ENCODE measurements around the gene ATP10D.

Gene ATP10D

GRCh38 chr4:47566566-47566965 is 81.5 kb downstream of the ATP10D start:
- CTCF ChIA-PET, result interaction anchor here (0.7 kb wide), 1 partner anchor 91 kb away, joined by 3 read pairs; no protein-coding TSS in a partner anchor
- H3K27ac ChIP-seq, result no peak overlapping the region
- TF ChIP-seq CTCF (conservative IDR thresholded peaks at IDR 0.05; ENCODE audit: low read depth), result no peak
- DNase-seq (ENCODE audit: low spot score), result no peak
- POLR2A ChIA-PET (ENCODE audit: low non-redundant PET), result no interaction called here

GRCh38 chr4:47566969-47567368 is 81.9 kb downstream of the ATP10D start:
- no peak overlapping the region for H3K27ac ChIP-seq
- POLR2A ChIA-PET (ENCODE audit: low non-redundant PET), result no interaction called here
- DNase-seq (ENCODE audit: low spot score), result no peak
- CTCF ChIA-PET, result interaction anchor here (0.7 kb wide), 1 partner anchor 91 kb away, joined by 3 read pairs; no protein-coding TSS in a partner anchor
- no peak for TF ChIP-seq CTCF (conservative IDR thresholded peaks at IDR 0.05; ENCODE audit: low read depth)

- DNase-seq (ENCODE audit: low spot score), result no peak
- POLR2A ChIA-PET (ENCODE audit: low non-redundant PET), result no interaction called here
- CTCF ChIA-PET, result no interaction called here
- no peak overlapping the region for H3K27ac ChIP-seq
- TF ChIP-seq CTCF (conservative IDR thresholded peaks at IDR 0.05; ENCODE audit: low read depth), result no peak
Measured at GRCh38 chr4:47567511-47567910, 82.4 kb downstream of the ATP10D start.

- TF ChIP-seq CTCF (conservative IDR thresholded peaks at IDR 0.05; ENCODE audit: low read depth), result no peak
- no peak overlapping the region for H3K27ac ChIP-seq
- ChIA-PET POLR2A (ENCODE audit: low non-redundant PET) (no interaction called here), CTCF (no interaction called here)
- no peak for DNase-seq (ENCODE audit: low spot score)
Measured at GRCh38 chr4:47570816-47571215, 85.7 kb downstream of the ATP10D start.

GRCh38 chr4:47572981-47573380 is 87.9 kb downstream of the ATP10D start:
- no peak overlapping the region for H3K27ac ChIP-seq
- ChIA-PET CTCF (interaction anchor here (0.6 kb wide), 1 partner anchor 16 kb away, joined by 3 read pairs; no protein-coding TSS in a partner anchor), POLR2A (ENCODE audit: low non-redundant PET) (no interaction called here)
- no peak for DNase-seq (ENCODE audit: low spot score)
- no peak for TF ChIP-seq CTCF (conservative IDR thresholded peaks at IDR 0.05; ENCODE audit: low read depth)

- POLR2A ChIA-PET (ENCODE audit: low non-redundant PET), result no interaction called here
- CTCF ChIA-PET, result no interaction called here
- no peak overlapping the region for H3K27ac ChIP-seq
- no peak for DNase-seq (ENCODE audit: low spot score)
- TF ChIP-seq CTCF (conservative IDR thresholded peaks at IDR 0.05; ENCODE audit: low read depth), result no peak
Measured at GRCh38 chr4:47577779-47578553, 92.9 kb downstream of the ATP10D start.
